Activated T-helper 17 cell treated with anti-CD3 and anti-CD28 coated beads, Interleukin-2, amount 50 U/mL, for 72 hours (primary cell): Measurements from ENCODE around the gene DHX8. TPM values are rescaled to one million over a fixed set of nuclear protein-coding genes. Genes with fewer than 3 reads are reported as not detected.
A peak's percentile ranks its signal among the peaks of the same experiment; 100 is the strongest.

Experiments used
- ATAC-seq: fragments of 150-1000 bp; cut with Tn5 transposase; replicated peaks from 2 replicates; pipeline ENCODE4 v1.10.0; 2021; ENCODE audit warnings: mild to moderate bottlenecking, moderate library complexity
- H3K27ac Mint-ChIP-seq: one replicate; pipeline ENCODE4 v1.8.0; 2022; ENCODE audit warnings: mixed read lengths
- H3K27me3 Mint-ChIP-seq: one replicate; pipeline ENCODE4 v1.8.0; 2022; ENCODE audit warnings: mixed read lengths
- H3K36me3 Mint-ChIP-seq: one replicate; pipeline ENCODE4 v1.8.0; 2022; ENCODE audit warnings: low read depth, mild to moderate bottlenecking, mixed read lengths
- H3K4me1 Mint-ChIP-seq: one replicate; pipeline ENCODE4 v1.8.0; 2022; ENCODE audit warnings: mixed read lengths
- H3K4me3 Mint-ChIP-seq: one replicate; pipeline ENCODE4 v1.8.0; 2022; ENCODE audit warnings: mild to moderate bottlenecking, mixed read lengths
- H3K9me3 Mint-ChIP-seq: one replicate; pipeline ENCODE4 v1.8.0; 2022; ENCODE audit warnings: mixed read lengths
- total RNA-seq, 2 donors: library from RNA; stranded (reverse); gene quantifications; one replicate each; pipeline ENCODE4 v1.2.3, GENCODE V29; 2022

DHX8 gene
- total RNA-seq, 2 donors from 2014 or later = 34.0 to 51.1 TPM

GRCh38 chr17:43559161-43559816 is 75.5 kb downstream of the DHX8 start:
- H3K4me3 Mint-ChIP-seq = no peak overlapping the region
- no peaks in the 10 kb centered on the region for H3K36me3 Mint-ChIP-seq
- no peaks in the 10 kb centered on the region for H3K9me3 Mint-ChIP-seq
- H3K4me1 Mint-ChIP-seq = peaks cover 5% of the 10 kb centered on the region
- no peak overlapping the region for H3K27ac Mint-ChIP-seq
- ATAC-seq = no peak
- H3K27me3 Mint-ChIP-seq = peaks cover 36% of the 10 kb centered on the region

GRCh38 chr17:43560461-43561427 is 77.0 kb downstream of the DHX8 start:
- ATAC-seq = no peak
- no peak overlapping the region for H3K4me3 Mint-ChIP-seq

DNA sequence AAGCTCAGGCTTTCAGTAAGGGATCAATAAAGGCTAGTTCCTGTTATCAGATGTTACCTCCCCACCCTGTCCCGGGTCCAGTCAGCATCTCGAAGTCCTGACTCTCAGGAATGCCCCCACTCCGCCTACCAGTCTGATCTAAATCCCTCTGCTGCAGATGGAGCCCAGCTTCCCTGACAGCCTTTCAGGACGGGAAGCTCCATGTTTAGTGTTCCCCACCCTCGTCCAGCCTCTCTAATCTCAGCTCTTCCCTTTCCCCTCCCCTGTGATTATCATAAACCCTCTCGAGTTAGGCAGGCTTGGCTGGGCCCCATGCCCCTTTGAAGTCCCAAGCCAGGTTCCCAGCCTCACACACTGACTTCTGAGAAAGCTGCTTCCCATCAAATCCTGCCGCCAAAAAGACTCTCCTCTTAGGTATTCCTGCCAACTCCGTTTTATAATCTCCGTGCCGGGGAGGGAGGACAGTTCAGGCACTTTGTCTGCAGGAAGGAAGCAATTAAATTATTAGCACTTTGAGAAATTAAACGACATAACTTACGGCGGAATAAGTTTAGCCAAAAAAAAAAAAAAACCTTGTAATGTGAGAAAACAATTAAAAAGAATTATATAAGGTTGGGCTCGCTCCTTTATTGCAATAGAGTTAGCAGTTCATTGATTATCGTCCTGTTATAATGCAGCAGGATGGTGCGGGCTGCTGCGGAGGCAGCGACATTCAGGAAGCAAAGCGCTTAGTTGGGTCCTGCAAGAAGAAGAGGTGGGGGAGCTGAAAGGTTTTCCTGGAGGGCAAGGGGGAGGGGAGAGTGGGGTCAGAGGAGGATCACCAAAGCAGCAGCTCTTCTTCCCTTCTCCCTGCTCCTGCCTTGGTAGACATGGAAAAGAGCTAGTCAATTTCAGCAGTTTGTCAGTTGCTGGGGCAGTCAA is 79.2 kb downstream of the DHX8 start:
- no peaks in the 10 kb centered on the region for H3K9me3 Mint-ChIP-seq
- no peak overlapping the region for H3K27ac Mint-ChIP-seq
- H3K36me3 Mint-ChIP-seq = no peaks in the 10 kb centered on the region
- peaks cover 34% of the 10 kb centered on the region for H3K27me3 Mint-ChIP-seq
- ATAC-seq = no peak
- H3K4me3 Mint-ChIP-seq = no peak overlapping the region
- no peaks in the 10 kb centered on the region for H3K4me1 Mint-ChIP-seq

More at GRCh38 chr17:43560461-43561427, 77.0 kb downstream of the DHX8 start:
- H3K27me3 Mint-ChIP-seq = peaks cover 40% of the 10 kb centered on the region
- H3K27ac Mint-ChIP-seq = no peak overlapping the region
- no peaks in the 10 kb centered on the region for H3K36me3 Mint-ChIP-seq
- H3K4me1 Mint-ChIP-seq = peaks cover 5% of the 10 kb centered on the region
- H3K9me3 Mint-ChIP-seq = no peaks in the 10 kb centered on the region

DNA sequence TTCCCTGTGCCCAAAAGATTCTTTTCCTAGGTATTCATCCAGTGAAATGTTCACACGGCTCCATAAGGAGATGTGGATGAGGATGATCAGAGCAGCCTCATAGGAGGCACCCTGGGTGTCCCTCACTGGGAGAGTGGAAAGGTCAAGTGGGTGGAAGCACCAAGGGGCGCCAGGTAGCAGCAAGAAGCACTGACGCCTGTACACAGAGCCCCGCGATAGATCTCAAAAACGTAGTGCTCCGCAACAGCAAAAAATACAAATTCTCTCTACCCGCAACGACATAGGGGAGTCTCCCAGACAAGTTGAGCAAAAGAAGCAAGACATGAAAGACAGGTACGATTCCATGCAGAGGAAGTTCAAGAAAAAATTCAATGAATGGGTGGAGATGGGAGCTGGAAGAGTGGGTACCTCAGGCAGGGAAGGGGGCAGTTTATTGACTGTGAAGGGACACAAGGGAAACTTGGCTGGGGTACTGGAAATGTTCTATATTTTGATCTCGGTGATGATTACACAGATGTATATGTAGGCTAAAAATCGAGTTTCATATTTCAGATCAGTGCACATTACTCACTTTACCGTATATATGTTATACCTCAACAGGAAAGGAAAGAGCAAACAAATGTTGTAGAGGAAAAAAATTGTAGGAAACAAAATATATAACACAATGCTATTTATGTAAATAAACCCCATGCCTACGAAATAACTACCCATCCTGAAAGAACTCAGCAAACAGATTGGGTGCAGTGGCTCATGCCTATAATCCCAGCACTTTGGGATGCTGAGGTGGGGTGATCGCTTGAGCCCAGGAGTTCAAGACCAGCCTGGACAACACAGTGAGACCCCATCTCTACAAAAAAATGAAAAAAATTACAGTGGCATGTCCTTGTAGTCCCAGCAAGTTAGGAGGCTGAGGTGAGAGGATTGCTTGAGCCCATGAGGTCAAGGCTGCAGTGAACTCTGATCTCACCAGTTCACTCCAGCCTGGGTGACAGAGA is 80.1 kb downstream of the DHX8 start:
- no peaks in the 10 kb centered on the region for H3K4me1 Mint-ChIP-seq
- H3K27ac Mint-ChIP-seq = no peak overlapping the region
- no peak overlapping the region for H3K4me3 Mint-ChIP-seq
- H3K9me3 Mint-ChIP-seq = no peaks in the 10 kb centered on the region
- H3K27me3 Mint-ChIP-seq = peaks cover 34% of the 10 kb centered on the region
- no peaks in the 10 kb centered on the region for H3K36me3 Mint-ChIP-seq
- no peak for ATAC-seq

DNA sequence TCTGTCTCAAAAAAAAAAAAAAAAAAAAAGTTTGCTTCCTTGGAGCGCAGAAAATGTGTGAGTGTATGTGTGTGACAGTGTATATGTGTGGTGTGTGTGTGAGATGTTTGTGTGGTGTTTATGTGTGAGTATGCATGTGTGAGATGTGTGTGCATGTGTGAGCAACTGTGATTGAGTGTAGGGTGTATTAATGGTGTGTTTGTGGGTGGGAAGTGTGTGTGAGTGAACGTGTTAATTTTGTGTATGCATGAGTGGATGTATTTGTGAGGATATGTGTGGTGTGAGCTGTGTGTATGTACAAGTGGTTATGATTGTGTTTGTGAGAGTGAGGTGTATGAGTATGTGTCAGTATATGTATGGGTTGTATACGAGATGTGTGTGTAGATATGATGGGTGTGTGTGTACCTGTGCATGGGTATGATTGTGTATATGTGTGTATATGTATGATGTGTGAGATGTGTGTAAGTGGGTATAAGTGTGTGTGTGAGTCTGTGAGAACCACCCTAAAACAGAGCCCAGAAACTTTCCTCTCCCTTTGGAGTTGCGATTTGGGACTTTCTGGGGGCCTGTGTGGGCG is 84.8 kb downstream of the DHX8 start:
- H3K4me3 Mint-ChIP-seq = no peak overlapping the region
- H3K4me1 Mint-ChIP-seq = no peaks in the 10 kb centered on the region
- no peak overlapping the region for H3K27ac Mint-ChIP-seq
- H3K36me3 Mint-ChIP-seq = no peaks in the 10 kb centered on the region
- no peaks in the 10 kb centered on the region for H3K9me3 Mint-ChIP-seq
- no peak for ATAC-seq
- peaks cover 9% of the 10 kb centered on the region for H3K27me3 Mint-ChIP-seq

DNA sequence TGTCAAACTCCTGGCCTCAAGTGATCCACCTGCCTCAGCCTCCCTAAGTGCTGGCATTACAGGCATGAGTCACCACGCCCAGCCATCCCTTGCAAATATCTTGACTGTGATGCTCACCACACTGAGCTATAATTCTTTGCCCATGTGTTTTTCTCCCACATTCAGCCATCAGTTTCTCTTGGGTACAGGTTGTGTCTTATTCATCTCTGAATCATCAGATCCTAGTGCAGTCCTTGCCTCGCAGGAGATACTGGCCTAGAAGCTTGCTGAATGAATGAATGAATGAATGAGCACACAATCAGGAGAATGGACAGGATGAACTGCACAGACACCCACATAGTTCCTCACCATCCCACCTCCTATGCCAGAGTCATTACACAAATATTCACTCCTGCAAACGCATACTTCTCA is 86.7 kb downstream of the DHX8 start:
- no peaks in the 10 kb centered on the region for H3K9me3 Mint-ChIP-seq
- no peak overlapping the region for H3K27ac Mint-ChIP-seq
- no peak overlapping the region for H3K4me3 Mint-ChIP-seq
- H3K4me1 Mint-ChIP-seq = no peaks in the 10 kb centered on the region
- peaks cover 7% of the 10 kb centered on the region for H3K27me3 Mint-ChIP-seq
- H3K36me3 Mint-ChIP-seq = no peaks in the 10 kb centered on the region
- peak; percentile 89 for ATAC-seq

- H3K27ac Mint-ChIP-seq = no peak overlapping the region
These were observed 88.7 kb downstream of the DHX8 start for GRCh38 chr17:43572368-43572980.

DNA sequence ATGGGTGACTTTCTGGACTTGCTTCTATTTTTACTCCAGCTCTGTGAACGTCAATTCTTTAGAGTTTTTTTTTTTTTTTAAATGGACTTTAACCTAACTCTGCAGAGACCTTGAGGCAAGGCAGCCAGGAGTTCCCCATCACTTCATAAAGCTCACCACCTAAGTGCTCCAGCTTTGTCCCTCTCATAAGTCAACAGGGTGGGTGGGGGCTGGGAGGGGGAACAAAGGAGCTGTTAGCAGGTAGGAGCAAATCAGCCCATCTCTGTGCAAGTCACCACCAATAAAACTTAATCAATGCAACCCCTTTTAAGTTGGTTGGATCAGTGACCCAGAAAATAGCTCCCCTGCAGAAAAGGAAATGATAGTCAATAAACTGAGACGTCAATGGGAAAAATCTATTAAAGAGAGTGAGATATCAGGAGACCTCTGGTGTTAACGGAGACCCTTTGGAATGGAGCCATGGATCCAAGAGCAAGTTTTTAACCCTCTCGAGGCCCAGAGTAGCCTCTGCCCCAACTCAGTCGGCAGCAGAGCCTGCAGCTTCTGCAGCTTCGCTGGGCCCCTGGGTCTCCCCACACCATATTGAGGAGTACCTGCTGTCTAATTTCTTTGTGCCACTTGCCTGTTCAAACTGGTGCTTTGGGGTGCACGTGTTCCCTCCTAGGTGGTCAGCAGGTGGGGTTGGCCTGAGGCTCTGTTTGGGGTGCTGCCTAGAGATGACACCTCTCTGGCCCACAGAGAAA is 90.0 kb downstream of the DHX8 start:
- Mint-ChIP-seq H3K27ac (no peak overlapping the region), H3K4me1 (peaks cover 2% of the 10 kb centered on the region), H3K36me3 (no peaks in the 10 kb centered on the region), H3K9me3 (no peaks in the 10 kb centered on the region), H3K4me3 (no peak overlapping the region), H3K27me3 (peaks cover 10% of the 10 kb centered on the region)
- ATAC-seq = no peak

More at GRCh38 chr17:43572368-43572980, 88.7 kb downstream of the DHX8 start:
- H3K36me3 Mint-ChIP-seq = no peaks in the 10 kb centered on the region
- peak; percentile 61 for ATAC-seq
- no peaks in the 10 kb centered on the region for H3K4me1 Mint-ChIP-seq
- H3K27me3 Mint-ChIP-seq = peaks cover 10% of the 10 kb centered on the region
- H3K9me3 Mint-ChIP-seq = no peaks in the 10 kb centered on the region
- H3K4me3 Mint-ChIP-seq = no peak overlapping the region

DNA sequence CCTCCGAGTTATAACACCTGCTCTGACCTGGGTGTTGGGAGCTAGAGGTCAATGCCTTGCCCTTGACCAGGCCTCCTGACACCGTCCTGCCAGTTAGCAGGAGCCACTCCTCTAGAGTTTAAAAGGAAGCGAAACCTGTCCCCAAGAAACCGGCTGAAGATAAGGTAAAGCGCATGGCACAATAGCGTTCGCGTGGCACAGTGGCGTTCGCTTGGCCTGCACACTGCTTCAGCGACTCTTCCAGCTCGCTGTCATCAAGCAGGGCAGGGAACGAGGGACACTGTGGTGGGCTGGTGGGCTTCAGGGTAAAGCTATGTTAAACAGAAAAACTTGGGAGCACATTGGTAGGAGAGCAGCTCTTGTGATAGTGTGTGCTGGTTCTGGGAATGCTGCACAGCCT is 90.6 kb downstream of the DHX8 start:
- Mint-ChIP-seq H3K27me3 (peaks cover 10% of the 10 kb centered on the region), H3K4me3 (no peak overlapping the region), H3K4me1 (peaks cover 8% of the 10 kb centered on the region), H3K27ac (no peak overlapping the region), H3K36me3 (no peaks in the 10 kb centered on the region), H3K9me3 (no peaks in the 10 kb centered on the region)
- ATAC-seq = no peak

DNA sequence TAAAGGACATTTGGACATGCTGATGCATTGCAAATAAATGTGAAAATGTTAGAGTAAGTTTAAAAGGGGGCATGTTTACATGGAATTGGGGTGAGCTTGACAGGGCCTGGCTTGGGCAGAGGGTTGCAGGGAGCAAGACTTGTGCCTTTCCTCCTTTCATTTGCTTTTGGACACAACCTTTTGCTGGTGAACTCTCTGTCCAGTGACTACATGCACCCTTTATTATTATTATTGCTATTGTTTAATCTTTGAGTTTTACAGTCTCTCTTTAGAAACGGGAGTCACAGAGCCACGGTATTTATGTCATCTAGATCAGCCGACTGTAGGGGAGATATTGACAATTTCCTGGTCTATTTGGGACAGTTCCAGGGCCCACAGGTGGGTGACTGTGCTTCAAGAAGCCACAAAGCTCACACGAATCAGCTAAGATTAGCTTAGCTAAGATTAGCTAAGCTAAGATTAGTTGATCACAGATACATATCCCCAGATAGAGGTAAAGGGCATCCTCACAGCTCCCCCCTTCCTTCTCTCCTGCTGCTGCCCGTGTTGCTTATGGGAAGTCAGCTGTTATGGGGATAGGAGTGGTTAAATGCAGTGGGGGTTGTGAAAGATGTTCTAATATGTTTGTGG is 91.2 kb downstream of the DHX8 start:
- no peak overlapping the region for H3K27ac Mint-ChIP-seq
- H3K4me3 Mint-ChIP-seq = no peak overlapping the region
- H3K36me3 Mint-ChIP-seq = no peaks in the 10 kb centered on the region
- peaks cover 12% of the 10 kb centered on the region for H3K4me1 Mint-ChIP-seq
- ATAC-seq = no peak
- no peaks in the 10 kb centered on the region for H3K9me3 Mint-ChIP-seq
- peaks cover 10% of the 10 kb centered on the region for H3K27me3 Mint-ChIP-seq
